HL-60/S4 (cell line): ENCODE results near the gene GNA15.
"Not testable (repeated sequence)": the region's sequence is repeated elsewhere in the genome, so short reads cannot be mapped to it uniquely, and the experiment has no call there.

Experiments used
- in situ Hi-C: fragments of 300-500 bp; cut with MboI; formaldehyde crosslinking; loops from 2 replicates; pipeline ENCODE4 v1.14.3; 2022; ENCODE audit warnings: low sequenced_read_pairs

The GNA15 gene, protein sequence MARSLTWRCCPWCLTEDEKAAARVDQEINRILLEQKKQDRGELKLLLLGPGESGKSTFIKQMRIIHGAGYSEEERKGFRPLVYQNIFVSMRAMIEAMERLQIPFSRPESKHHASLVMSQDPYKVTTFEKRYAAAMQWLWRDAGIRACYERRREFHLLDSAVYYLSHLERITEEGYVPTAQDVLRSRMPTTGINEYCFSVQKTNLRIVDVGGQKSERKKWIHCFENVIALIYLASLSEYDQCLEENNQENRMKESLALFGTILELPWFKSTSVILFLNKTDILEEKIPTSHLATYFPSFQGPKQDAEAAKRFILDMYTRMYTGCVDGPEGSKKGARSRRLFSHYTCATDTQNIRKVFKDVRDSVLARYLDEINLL

GRCh38 chr19:3135961-3136683 lies at the start of gene GNA15:
GNA15 (plus strand) TSS chr19:3136033; CDS start chr19:3136451, 418 bp downstream.
- in situ Hi-C loops: no loop called here

GRCh38 chr19:3087769-3088168 lies 48.1 kb upstream of the GNA15 start:
- in situ Hi-C loops: no loop called here

DNA sequence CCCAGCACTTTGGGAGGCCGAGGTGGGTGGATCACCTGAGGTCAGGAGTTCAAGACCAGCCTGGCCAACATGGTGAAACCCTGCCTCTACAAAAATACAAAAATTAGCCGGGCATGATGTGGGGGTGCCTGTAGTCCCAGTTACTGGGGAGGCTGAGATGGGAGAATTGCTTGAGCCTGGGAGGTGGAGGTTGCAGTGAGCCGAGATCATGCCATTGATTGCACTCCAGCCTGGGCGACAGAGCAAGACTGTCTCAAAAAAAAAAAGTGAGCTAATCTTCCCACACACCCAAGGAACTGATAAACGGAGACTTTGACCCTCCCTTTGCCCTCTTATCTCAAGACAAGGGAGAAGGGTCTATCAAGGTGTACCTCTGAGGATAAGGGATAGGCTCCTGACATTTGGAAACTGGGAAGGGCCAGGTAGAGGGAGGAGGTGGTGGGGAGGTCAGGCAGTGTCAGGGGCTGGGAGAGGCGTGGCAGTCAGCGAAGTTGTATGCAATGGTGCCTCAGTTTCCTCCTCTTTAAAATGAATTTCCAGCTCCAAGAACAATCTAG lies 46.5 kb upstream of the GNA15 start:
- in situ Hi-C loops: not testable (repeated sequence)

GRCh38 chr19:3094601-3095440 lies 41.0 kb upstream of the GNA15 start:
- in situ Hi-C loops: no loop called here

- in situ Hi-C loops: no loop called here
Observed at GRCh38 chr19:3095441-3096191, 40.2 kb upstream of the GNA15 start.

GRCh38 chr19:3096267-3096901 lies 39.4 kb upstream of the GNA15 start:
- in situ Hi-C loops: no loop called here

DNA sequence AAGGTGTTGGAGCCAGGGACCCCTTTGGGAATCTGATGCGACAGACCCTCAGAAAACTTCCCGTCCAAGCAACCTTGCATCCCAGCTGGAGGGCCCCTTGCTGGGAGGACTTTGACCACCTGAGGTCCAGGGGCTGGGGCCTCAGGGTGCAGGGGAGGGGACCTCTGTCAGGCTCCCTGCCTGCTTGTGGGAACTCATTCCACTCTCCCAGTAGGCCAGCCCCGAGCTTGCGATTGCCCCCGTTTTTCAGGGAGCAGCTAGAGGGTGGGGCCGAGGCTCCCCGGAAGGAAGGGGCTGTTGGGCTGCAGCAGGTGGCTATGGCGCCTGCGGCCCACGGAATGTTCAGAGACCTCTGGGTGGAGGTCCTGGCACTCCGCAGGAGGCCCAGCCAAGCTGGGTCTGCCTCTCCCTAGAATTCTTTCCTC lies 38.9 kb upstream of the GNA15 start:
- in situ Hi-C loops: no loop called here

DNA sequence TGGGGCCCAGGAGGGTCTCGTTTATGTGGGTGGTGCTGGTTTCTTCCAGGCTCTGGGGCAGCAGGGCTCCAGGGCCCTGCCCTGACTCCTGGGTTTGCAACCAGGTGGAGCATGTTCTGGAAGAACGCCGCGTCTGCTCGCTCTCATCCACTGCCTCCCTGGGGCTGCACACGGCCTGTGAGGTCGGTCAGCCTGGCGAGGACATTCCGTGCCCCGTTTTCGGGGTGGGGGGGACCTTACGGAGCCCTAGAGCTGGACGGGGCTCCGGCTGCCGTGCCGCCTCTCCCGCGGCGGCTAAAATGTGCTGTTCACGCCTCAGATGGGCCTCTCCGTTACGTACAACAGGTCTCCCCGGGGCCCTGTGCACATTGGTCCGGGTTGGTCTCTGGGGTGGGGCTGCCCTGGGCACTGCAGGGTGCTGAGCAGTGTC lies 38.4 kb upstream of the GNA15 start:
- in situ Hi-C loops: no loop called here

GRCh38 chr19:3098141-3098514 lies 37.7 kb upstream of the GNA15 start:
- in situ Hi-C loops: no loop called here

GRCh38 chr19:3098515-3099346 lies 37.1 kb upstream of the GNA15 start:
- in situ Hi-C loops: no loop called here

DNA sequence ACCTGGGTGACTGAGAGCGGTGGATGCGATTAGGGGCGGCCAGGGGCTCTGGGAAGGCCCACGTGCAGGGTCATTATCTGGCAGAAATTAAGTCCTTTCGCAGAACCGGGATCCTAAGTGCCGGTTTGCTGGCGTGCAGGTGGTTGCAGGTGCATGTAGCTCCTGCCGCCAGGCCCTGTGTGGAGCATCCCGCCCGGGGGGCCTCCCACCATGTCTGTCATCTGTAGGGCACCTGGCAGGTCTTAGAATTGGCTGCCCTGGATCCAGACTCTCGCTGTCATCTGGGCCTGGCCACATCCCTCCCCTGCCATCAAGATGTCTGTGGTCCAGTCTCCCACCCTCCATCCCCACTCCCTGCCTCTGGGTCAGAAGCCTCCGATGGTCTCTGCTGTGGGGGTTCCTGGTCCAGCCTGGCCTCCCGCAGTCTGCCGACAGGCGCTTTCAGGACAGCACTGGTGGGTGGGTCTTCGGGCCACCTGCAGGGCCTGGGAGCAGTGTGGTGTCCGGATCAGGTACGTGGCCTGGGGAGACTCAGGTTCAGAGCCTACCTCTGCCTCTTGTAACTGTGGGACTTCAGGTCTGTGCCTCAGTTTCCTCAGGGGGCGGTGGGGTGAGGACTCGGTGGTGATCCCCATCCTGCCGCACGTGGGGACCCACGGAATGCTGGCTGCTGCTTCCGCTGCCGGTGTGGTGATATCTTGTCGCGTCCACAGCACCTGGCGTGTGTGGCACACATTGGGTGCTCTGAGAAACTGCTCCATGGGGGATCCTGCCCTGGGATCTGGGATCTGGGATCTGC lies 36.3 kb upstream of the GNA15 start:
- in situ Hi-C loops: no loop called here

DNA sequence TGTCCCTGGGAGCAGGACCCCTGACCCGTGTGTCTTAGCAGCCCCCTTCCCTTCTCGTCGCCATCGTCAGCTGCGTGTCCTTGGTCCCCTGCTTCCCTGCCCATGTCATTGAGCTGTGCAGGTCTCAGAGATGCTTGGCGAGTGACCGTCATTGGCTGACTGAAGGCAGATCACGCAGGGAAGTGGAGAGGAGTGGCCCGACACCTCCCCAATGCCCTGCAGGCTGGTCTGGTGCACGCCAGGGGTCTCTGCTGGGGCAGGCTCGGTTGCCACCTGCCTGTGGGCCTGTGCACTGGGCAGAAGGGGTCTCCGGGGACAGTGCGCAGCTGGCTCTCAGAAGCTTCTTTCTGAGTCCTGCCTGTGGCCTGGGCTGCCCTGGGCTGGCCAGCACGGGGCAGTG lies 35.5 kb upstream of the GNA15 start:
- in situ Hi-C loops: no loop called here

DNA sequence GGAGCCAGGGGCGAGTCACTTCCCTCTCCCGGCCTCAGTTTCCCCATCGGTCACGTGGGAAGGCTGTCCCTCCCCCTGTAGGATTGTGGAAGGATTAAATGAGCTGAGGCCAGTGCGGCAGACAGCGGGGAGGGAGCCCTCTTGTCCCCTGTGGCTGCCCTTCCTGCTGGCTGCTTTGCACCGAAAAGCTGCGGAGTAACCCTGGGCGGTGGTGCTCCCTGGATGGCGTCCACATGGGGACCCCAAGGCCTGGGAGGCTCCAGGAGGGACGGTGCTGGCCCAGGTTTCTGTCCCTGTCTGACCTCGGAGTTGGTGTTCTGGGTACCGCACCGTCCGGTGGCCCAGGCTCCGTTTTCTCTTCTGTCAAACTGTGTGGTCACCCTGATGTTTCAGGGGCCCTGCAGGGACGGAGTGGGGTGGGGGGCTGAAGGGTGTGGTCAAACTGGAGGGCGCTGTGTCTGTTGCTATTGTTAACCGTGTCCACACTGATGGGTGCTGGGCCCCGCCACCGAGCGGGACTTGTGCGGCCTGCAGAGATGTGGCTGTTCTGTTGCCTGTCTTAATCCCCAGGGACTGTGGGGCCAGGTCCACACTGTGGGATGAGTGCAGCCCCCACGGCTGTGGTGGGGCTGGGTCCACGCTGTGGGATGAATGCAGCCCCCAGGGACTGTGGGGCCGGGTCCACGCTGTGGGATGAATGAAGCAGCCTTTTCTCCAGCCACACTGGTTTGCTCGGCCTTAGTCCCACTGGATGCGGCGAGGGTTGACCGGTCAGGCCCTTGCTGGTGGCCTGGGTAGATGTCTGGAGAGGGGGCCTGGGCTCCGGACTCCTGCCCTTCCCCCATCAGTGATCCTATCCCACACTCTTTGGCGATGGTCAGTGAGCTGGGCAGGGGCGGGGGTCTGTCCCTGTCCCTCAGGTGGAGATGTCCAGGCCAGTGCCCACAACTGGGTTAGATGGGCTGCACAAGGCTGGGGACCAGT lies 34.8 kb upstream of the GNA15 start:
- in situ Hi-C loops: no loop called here

DNA sequence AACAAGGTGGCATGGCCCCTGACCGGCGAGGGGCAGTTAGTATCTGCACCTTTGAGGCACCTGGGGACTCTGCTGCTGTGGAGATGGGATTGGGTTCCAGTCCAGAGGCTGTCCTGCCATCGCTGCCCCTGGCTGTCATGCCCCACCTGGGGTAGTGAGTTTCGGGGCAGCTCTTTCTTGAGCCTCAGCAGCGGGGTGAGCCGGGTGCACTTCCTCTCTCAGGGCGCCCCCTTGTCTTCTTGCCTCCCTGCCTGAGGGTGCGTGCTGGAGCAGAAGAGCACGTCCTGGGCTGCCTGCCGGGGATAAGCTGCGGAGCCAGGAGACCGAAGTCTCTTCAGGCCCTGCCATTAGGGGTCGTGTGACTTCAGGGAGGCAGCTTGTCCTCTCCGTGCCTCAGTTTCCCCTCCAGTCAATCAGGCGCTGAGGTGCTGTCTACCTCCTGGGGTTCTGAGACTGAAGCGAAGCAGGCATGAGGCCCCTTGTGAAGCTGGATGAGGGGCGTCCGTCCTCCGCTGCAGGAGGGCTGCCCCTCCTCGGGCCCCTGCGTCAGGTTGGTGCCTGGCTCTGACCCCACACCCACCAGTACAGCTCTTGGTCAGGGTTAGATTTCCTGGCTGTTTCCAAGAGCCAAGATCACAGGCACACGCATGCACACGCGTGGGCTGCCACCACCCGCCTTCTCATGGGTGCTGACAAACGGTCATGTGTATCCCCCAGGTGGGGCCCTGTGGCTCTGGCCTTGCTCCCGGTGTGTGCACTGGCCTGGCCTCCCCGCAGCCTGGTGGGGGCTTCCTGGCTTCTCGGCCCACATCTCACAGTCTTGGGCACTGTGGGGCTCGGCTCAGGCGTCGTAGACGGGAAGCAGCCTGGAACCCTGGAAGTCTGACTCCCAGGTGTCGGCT lies 33.3 kb upstream of the GNA15 start:
- in situ Hi-C loops: no loop called here

- in situ Hi-C loops: no loop called here
Observed at GRCh38 chr19:3104708-3104983, 31.2 kb upstream of the GNA15 start.
